Neuronal stem cell (in vitro differentiated cells): ENCODE data around the gene GAS2L1.

Source experiments
- DNase-seq: peaks from one replicate; pipeline ENCODE4 v3.0.0-alpha.2; 2013; ENCODE audit warnings: low spot score
- H2AFZ ChIP-seq: one replicate; pipeline ENCODE4 v1.6.1; 2013; ENCODE audit warnings: mild to moderate bottlenecking, low read length, inconsistent platforms
- H2AK5ac ChIP-seq: 2 replicates; pipeline ENCODE4 v1.6.1; 2013; ENCODE audit warnings: low read depth, mild to moderate bottlenecking, inconsistent platforms, low read length, moderate library complexity, mixed read lengths
- H2BK120ac ChIP-seq: 2 replicates; pipeline ENCODE4 v1.6.1; 2013; ENCODE audit warnings: low read depth, mild to moderate bottlenecking, inconsistent platforms, low read length, moderate library complexity, mixed read lengths
- H2BK12ac ChIP-seq: one replicate; pipeline ENCODE4 v1.6.1; 2013; ENCODE audit warnings: low read length, inconsistent platforms
- H2BK15ac ChIP-seq: 2 replicates; pipeline ENCODE4 v1.6.1; 2013; ENCODE audit warnings: mild to moderate bottlenecking, low read length, inconsistent platforms, mixed read lengths
- H2BK5ac ChIP-seq: one replicate; pipeline ENCODE4 v1.6.1; 2013; ENCODE audit warnings: inconsistent platforms, mild to moderate bottlenecking, low read length, moderate library complexity
- H3K14ac ChIP-seq: one replicate; pipeline ENCODE4 v1.6.1; 2013; ENCODE audit warnings: low read length, inconsistent platforms
- H3K18ac ChIP-seq: 2 replicates; pipeline ENCODE4 v1.6.1; 2013; ENCODE audit warnings: low read length, inconsistent platforms
- H3K23ac ChIP-seq: 2 replicates; pipeline ENCODE4 v1.6.1; 2013; ENCODE audit warnings: low read depth, mild to moderate bottlenecking, mixed read lengths, low read length, inconsistent platforms; ENCODE audit not compliant: poor library complexity
- H3K27ac ChIP-seq: replicated peaks from 3 replicates; pipeline ENCODE4 v1.5.1; 2013; ENCODE audit warnings: low read length, inconsistent platforms
- H3K27me3 ChIP-seq, 3 experiments: 2 replicates each; pipeline ENCODE4 v1.6.1; 2013; ENCODE audit warnings: low read length in 3 of 3, mild to moderate bottlenecking in 2 of 3, inconsistent platforms in 1 of 3, low read depth in 1 of 3, mixed read lengths in 1 of 3, moderate library complexity in 1 of 3; ENCODE audit not compliant: control insufficient read depth in 3 of 3, insufficient read depth in 3 of 3
- H3K36me3 ChIP-seq, 2 donors: replicated peaks in 1 of 2; 2 replicates each; pipeline ENCODE4 v1.6.1; 2013; ENCODE audit warnings: low read length in 2 of 2; ENCODE audit not compliant: control insufficient read depth in 2 of 2, insufficient read depth in 2 of 2
- H3K4ac ChIP-seq: 2 replicates; pipeline ENCODE4 v1.6.1; 2013; ENCODE audit warnings: inconsistent platforms, mild to moderate bottlenecking, low read length, moderate library complexity
- H3K4me1 ChIP-seq, 2 donors: 1 replicate in 1 of 2; 2 replicates in 1 of 2; pipeline ENCODE4 v1.6.1; 2013; ENCODE audit warnings: low read length in 2 of 2, low read depth in 1 of 2; ENCODE audit not compliant: control insufficient read depth in 2 of 2, insufficient read depth in 1 of 2
- H3K4me2 ChIP-seq: one replicate; pipeline ENCODE4 v1.6.1; 2013; ENCODE audit warnings: mild to moderate bottlenecking, low read length, inconsistent platforms; ENCODE audit not compliant: insufficient read depth, poor library complexity, severe bottlenecking
- H3K4me3 ChIP-seq, 2 donors: 2 replicates each; pipeline ENCODE4 v1.5.1; 2013; ENCODE audit warnings: low read length in 2 of 2, mild to moderate bottlenecking in 2 of 2, inconsistent platforms in 1 of 2, moderate library complexity in 1 of 2
- H3K79me1 ChIP-seq: one replicate; pipeline ENCODE4 v1.6.1; 2013; ENCODE audit warnings: low read depth, mild to moderate bottlenecking, inconsistent platforms, low read length, moderate library complexity
- H3K9ac ChIP-seq: one replicate; pipeline ENCODE4 v1.6.1; 2013; ENCODE audit warnings: mild to moderate bottlenecking, low read depth, low read length, inconsistent platforms; ENCODE audit not compliant: poor library complexity
- H3K9me3 ChIP-seq, 2 donors: replicated peaks in 1 of 2; 2 replicates each; pipeline versions ENCODE3 to v1.6.1; 2013; ENCODE audit warnings: low read length in 2 of 2, mild to moderate bottlenecking in 2 of 2, inconsistent platforms in 1 of 2, low read depth in 1 of 2, mixed read lengths in 1 of 2, moderate library complexity in 1 of 2; ENCODE audit not compliant: control insufficient read depth in 2 of 2, insufficient read depth in 1 of 2
- H4K8ac ChIP-seq: one replicate; pipeline ENCODE4 v1.6.1; 2013; ENCODE audit warnings: low read depth, mild to moderate bottlenecking, inconsistent platforms, low read length, moderate library complexity
- H4K91ac ChIP-seq: one replicate; pipeline ENCODE4 v1.6.1; 2013; ENCODE audit warnings: low read length, low read depth, mild to moderate bottlenecking, inconsistent platforms; ENCODE audit not compliant: poor library complexity
- WGBS, 2 donors: extraction: QIAGEN DNeasy Blood & Tissue Kit; methylation state at CpG; one replicate each; pipeline ENCODE4 v1.1.7; 2013; ENCODE audit warnings: missing lambda C conversion rate in 2 of 2, mixed read lengths in 1 of 2; ENCODE audit not compliant: insufficient read length in 2 of 2, insufficient replicate concordance in 1 of 2; ENCODE audit errors: extremely low coverage in 2 of 2; 5-methylcytosine and 5-hydroxymethylcytosine counted together

GAS2L1 gene

DNA sequence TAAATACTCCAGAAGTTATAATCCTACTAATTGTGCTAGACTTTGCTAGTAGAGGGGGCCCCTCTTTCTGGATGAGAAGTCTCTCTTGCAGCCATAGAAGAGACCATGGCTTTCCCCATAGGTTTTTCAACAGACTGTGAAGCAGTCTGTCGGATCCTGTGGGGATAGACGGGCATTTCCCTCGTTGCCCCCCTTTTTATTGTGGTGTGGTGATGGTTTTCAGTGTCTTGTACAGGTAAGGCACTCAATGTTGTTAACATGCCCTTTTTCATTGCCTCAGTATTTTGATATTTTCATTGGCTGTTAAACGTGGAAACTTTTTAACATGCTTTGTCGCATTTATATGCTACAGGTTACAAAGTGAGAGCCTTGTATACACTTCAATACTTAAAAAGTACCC, 16.4 kb upstream of the GAS2L1 start:
- Histone ChIP-seq H3K27ac (no peak overlapping the region), H2BK120ac (no peak overlapping the region), H2BK5ac (no peak overlapping the region), H2BK12ac (no peak overlapping the region), H3K4me1 (peaks cover 0 to 2% of the 10 kb centered on the region in 2 donors), H3K4ac (no peak overlapping the region), H3K4me3 (no peak overlapping the region), H3K18ac (no peak overlapping the region), H2AFZ (no peak overlapping the region), H3K9ac (no peak overlapping the region), H3K4me2 (no peak overlapping the region), H2BK15ac (no peak overlapping the region), H3K27me3 (no peaks in the 10 kb centered on the region), H3K23ac (no peak overlapping the region), H3K9me3 (no peaks in the 10 kb centered on the region), H4K91ac (no peak overlapping the region), H3K79me1 (no peaks in the 10 kb centered on the region), H3K36me3 (peaks cover 51 to 99% of the 10 kb centered on the region in 2 donors), H4K8ac (no peak overlapping the region), H3K14ac (no peak overlapping the region), H2AK5ac (no peak overlapping the region)
- no peak for DNase-seq
- no CpG with 5 or more reads among the region's 5 CpGs for WGBS, 2 donors

- DNase-seq, result no peak
These were observed 15.2 kb upstream of the GAS2L1 start for GRCh38 chr22:29291215-29291614.

GRCh38 chr22:29292379-29292778, 14.1 kb upstream of the GAS2L1 start:
- H2BK120ac ChIP-seq, result no peak overlapping the region
- no peak overlapping the region for H2BK12ac ChIP-seq
- no peaks in the 10 kb centered on the region for H3K79me1 ChIP-seq
- no peak overlapping the region for H2AK5ac ChIP-seq
- H3K4me2 ChIP-seq, result no peak overlapping the region
- H4K8ac ChIP-seq, result no peak overlapping the region
- no peak overlapping the region for H3K9ac ChIP-seq
- H2BK15ac ChIP-seq, result no peak overlapping the region
- H3K4me3 ChIP-seq, result no peak overlapping the region
- H2AFZ ChIP-seq, result no peak overlapping the region
- H3K18ac ChIP-seq, result no peak overlapping the region
- H3K4ac ChIP-seq, result no peak overlapping the region
- H4K91ac ChIP-seq, result no peak overlapping the region
- H3K9me3 ChIP-seq, result no peaks in the 10 kb centered on the region
- peaks cover 0 to 2% of the 10 kb centered on the region in 2 donors for H3K4me1 ChIP-seq
- no peak overlapping the region for H3K27ac ChIP-seq
- no peak overlapping the region for H3K14ac ChIP-seq
- no peaks in the 10 kb centered on the region for H3K27me3 ChIP-seq
- no peak overlapping the region for H2BK5ac ChIP-seq
- H3K23ac ChIP-seq, result no peak overlapping the region
- peaks cover 56 to 100% of the 10 kb centered on the region in 2 donors for H3K36me3 ChIP-seq
- no peak for DNase-seq

More at GRCh38 chr22:29291215-29291614, 15.2 kb upstream of the GAS2L1 start:
- Histone ChIP-seq H4K91ac (no peak overlapping the region), H3K4ac (no peak overlapping the region), H2BK12ac (no peak overlapping the region), H2AFZ (no peak overlapping the region), H3K27me3 (no peaks in the 10 kb centered on the region), H3K4me3 (no peak overlapping the region), H3K4me1 (peaks cover 0 to 2% of the 10 kb centered on the region in 2 donors), H3K79me1 (no peaks in the 10 kb centered on the region), H2AK5ac (no peak overlapping the region), H3K9ac (no peak overlapping the region), H3K18ac (no peak overlapping the region), H3K36me3 (peaks cover 52 to 100% of the 10 kb centered on the region in 2 donors), H4K8ac (no peak overlapping the region), H3K23ac (no peak overlapping the region), H3K4me2 (no peak overlapping the region), H2BK120ac (no peak overlapping the region), H2BK5ac (no peak overlapping the region), H3K27ac (no peak overlapping the region), H3K9me3 (no peaks in the 10 kb centered on the region), H3K14ac (no peak overlapping the region), H2BK15ac (no peak overlapping the region)
- no CpG with 5 or more reads among the region's 7 CpGs for WGBS, 2 donors

- H3K9me3 ChIP-seq, result no peaks in the 10 kb centered on the region
- no peak overlapping the region for H3K27ac ChIP-seq
- H2BK5ac ChIP-seq, result no peak overlapping the region
- H2BK12ac ChIP-seq, result no peak overlapping the region
- no peak overlapping the region for H3K18ac ChIP-seq
- no peak overlapping the region for H2AFZ ChIP-seq
- no peak overlapping the region for H2BK15ac ChIP-seq
- H3K4me3 ChIP-seq, result no peak overlapping the region
- no peak overlapping the region for H3K4me2 ChIP-seq
- peaks cover 53 to 82% of the 10 kb centered on the region in 2 donors for H3K36me3 ChIP-seq
- no peak for DNase-seq
- no peak overlapping the region for H3K14ac ChIP-seq
- no peaks in the 10 kb centered on the region for H3K4me1 ChIP-seq
- H3K27me3 ChIP-seq, result no peaks in the 10 kb centered on the region
- H2AK5ac ChIP-seq, result no peak overlapping the region
- no peak overlapping the region for H3K9ac ChIP-seq
- H2BK120ac ChIP-seq, result no peak overlapping the region
- no peaks in the 10 kb centered on the region for H3K79me1 ChIP-seq
- H3K4ac ChIP-seq, result no peak overlapping the region
- WGBS, 2 donors, result no CpG with 5 or more reads among the region's 8 CpGs
- H4K8ac ChIP-seq, result no peak overlapping the region
- no peak overlapping the region for H4K91ac ChIP-seq
- no peak overlapping the region for H3K23ac ChIP-seq
These were observed 7.8 kb upstream of the GAS2L1 start for GRCh38 chr22:29298641-29299040.
